Measurements from ENCODE around the gene TNS3. TPM values are rescaled to one million over a fixed set of nuclear protein-coding genes. Genes with fewer than 3 reads are reported as not detected.

Gene TNS3
- total and polyA plus RNA-seq, 7 donors: 17.4 to 43.8 (median 28.8) TPM

DNA sequence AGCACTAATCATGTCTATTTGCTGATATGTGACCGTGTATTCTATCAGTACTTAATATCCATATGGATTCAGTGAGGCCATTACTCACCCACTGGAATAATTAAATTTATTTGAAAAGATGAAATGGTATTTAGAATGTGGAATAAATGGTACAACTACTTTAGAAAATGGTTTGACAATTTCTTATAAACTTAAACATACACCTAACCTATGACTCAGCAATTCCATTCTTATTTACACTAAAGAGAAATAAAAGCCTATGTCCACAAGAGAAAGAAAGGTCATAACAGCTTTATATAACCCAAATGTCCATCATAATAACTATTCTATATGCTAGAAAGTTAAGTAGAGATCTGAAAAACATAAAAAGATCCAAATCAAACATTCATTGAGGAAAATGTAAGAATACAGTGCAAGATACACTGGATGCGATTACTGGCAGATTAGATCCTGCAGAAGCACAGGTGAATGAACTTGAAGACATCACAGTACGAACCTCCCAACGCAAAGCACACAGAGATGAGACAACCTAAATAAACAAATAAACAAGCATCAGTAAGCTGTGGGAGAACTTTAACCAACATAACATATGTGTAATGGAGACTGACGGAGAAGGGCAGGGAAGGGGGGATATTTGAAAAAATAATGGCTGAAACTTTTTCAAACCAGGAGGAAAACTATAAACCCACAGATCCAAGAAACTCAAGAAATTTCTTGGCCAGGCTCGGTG lies 51.9 kb downstream of the TNS3 start:
- Histone ChIP-seq H3K27me3 (no peaks in the 10 kb centered on the region), H3K27ac (no peak overlapping the region), H3K4me1 (peaks cover 0 to 2% (median 1%) of the 10 kb centered on the region in 4 donors), H3K36me3 (peaks cover 0 to 15% (median 0%) of the 10 kb centered on the region in 4 donors), H3K9me3 (no peaks in the 10 kb centered on the region), H3K4me3 (no peak overlapping the region)
- WGBS, 2 donors: 84 to 94% methylated on average over 6 of the region's 6 CpGs
- intact Hi-C loops (cut with DNase I): no loop called here
- DNase-seq: no peak
- TF ChIP-seq CTCF (IDR thresholded peaks at IDR 0.05): no peak
- no peak for TF ChIP-seq EP300 (IDR thresholded peaks at IDR 0.05)
- TF ChIP-seq POLR2A (IDR thresholded peaks at IDR 0.05): no peak
- TF ChIP-seq POLR2AphosphoS5 (IDR thresholded peaks at IDR 0.05): no peak

GRCh38 chr7:47529405-47529804 lies 52.5 kb downstream of the TNS3 start:
- WGBS, 2 donors: 49 to 72% methylated on average over 1 of the region's 1 CpG
- no peak for DNase-seq
- Histone ChIP-seq H3K4me1 (no peaks in the 10 kb centered on the region), H3K27ac (no peak overlapping the region), H3K36me3 (peaks cover 0 to 17% (median 0%) of the 10 kb centered on the region in 4 donors), H3K4me3 (no peak overlapping the region), H3K9me3 (no peaks in the 10 kb centered on the region), H3K27me3 (no peaks in the 10 kb centered on the region)
- intact Hi-C loops (cut with DNase I): no loop called here
- no peak for TF ChIP-seq POLR2AphosphoS5 (IDR thresholded peaks at IDR 0.05)
- TF ChIP-seq EP300 (IDR thresholded peaks at IDR 0.05): no peak
- TF ChIP-seq CTCF (IDR thresholded peaks at IDR 0.05): no peak

DNA sequence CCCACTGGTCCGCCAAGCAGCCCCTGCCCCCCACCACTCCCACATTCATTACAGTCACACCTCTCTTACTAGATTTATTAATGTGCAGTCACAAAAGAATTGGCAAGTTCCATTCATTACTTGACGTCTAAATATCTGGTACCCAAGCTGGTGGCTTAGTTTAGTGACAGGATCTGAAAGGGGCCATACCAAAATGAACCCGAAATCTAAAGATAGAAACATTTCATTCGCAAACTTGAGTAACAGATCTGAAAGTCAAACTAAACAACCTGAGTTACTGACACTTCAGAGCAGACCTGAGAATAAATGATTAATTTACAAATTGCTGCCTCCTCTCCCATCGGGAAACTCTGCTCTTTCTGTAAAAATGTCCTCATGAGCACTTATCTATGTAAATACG lies 53.4 kb downstream of the TNS3 start:
- H3K27ac ChIP-seq: no peak overlapping the region
- peaks cover 0 to 17% (median 0%) of the 10 kb centered on the region in 4 donors for H3K36me3 ChIP-seq
- no peaks in the 10 kb centered on the region for H3K27me3 ChIP-seq
- TF ChIP-seq EP300 (IDR thresholded peaks at IDR 0.05): no peak
- 84 to 89% methylated on average over 6 of the region's 6 CpGs for WGBS, 2 donors
- no peak for DNase-seq
- no peaks in the 10 kb centered on the region for H3K9me3 ChIP-seq
- H3K4me3 ChIP-seq: no peak overlapping the region
- no peaks in the 10 kb centered on the region for H3K4me1 ChIP-seq
- intact Hi-C loops (cut with DNase I): no loop called here

DNA sequence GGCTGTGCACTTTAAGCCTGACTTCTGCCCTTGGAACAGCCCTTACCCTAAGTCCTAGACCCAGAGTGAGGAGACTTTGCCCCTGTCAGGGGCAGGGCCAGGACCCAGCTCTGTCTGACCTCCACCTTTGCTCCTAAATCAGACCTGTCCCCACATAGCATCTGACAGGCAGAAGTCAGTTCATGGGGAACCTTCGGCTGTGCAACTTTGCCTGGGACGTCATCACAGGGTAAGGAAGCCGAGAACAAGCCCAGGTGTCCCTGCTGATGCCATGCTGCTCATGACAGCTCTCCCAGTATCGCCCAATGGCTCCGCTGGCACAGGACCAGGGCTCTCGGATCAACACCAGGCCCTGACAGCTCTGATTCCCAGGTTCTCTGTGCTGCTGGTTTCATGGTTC lies 55.4 kb downstream of the TNS3 start:
- 95 to 96% methylated on average over 6 of the region's 6 CpGs for WGBS, 2 donors
- Histone ChIP-seq H3K36me3 (peaks cover 0 to 17% (median 0%) of the 10 kb centered on the region in 4 donors), H3K4me1 (peaks cover 0 to 10% (median 2%) of the 10 kb centered on the region in 4 donors), H3K4me3 (no peak overlapping the region), H3K27me3 (no peaks in the 10 kb centered on the region), H3K27ac (no peak overlapping the region), H3K9me3 (no peaks in the 10 kb centered on the region)
- intact Hi-C loops (cut with DNase I): no loop called here
- TF ChIP-seq POLR2AphosphoS5 (IDR thresholded peaks at IDR 0.05): no peak
- no peak for DNase-seq

DNA sequence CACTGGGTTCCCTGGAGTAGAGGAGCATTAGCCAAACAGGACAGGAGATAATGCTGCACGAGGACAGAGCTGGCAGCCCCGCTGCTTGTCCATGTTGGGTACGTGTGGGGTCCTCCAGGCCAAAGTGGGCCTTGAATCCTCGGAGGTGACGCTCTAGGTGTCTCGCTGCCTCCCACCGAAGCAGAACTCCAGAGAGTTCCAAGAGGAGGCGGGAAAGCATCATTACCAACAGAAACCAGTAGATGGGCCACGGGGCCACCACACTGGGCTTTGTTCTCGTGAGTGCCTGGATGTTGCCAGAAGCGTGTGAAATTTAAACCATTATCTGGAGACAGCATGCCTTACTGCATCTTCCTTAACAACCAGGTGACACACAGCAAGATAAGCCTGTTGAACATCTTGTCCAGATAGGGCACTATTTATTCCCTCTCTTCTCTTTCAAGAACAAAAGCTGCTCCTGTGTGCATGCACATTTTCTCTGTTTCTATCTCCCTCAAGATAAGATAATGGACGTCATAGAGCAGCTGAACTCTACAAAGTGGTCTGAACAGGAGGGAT lies 56.8 kb downstream of the TNS3 start:
- 93 to 94% methylated on average over 12 of the region's 12 CpGs for WGBS, 2 donors
- no peaks in the 10 kb centered on the region for H3K9me3 ChIP-seq
- intact Hi-C loops (cut with DNase I): no loop called here
- no peak overlapping the region for H3K27ac ChIP-seq
- DNase-seq: no peak
- TF ChIP-seq CTCF (IDR thresholded peaks at IDR 0.05) (no peak), POLR2A (IDR thresholded peaks at IDR 0.05) (no peak), POLR2AphosphoS5 (IDR thresholded peaks at IDR 0.05) (no peak), EP300 (IDR thresholded peaks at IDR 0.05) (no peak)
- H3K4me3 ChIP-seq: no peak overlapping the region
- peaks cover 0 to 23% (median 15%) of the 10 kb centered on the region in 4 donors for H3K4me1 ChIP-seq
- peaks cover 0 to 17% (median 0%) of the 10 kb centered on the region in 4 donors for H3K36me3 ChIP-seq
- no peaks in the 10 kb centered on the region for H3K27me3 ChIP-seq
